H1 (cell line): Measurements from ENCODE around the gene ADCY1. TPM values are rescaled to one million over a fixed set of nuclear protein-coding genes. Genes with fewer than 3 reads are reported as not detected.
A peak's percentile ranks its signal among the peaks of the same experiment; 100 is the strongest.

Source experiments
- BACH1 ChIP-seq: IDR thresholded peaks from 2 replicates; pipeline ENCODE4 v1.6.1; 2012; ENCODE audit warnings: low read length, improper control_type of control experiment
- RAD21 ChIP-seq, 2 experiments: IDR thresholded peaks in 1 of 2; conservative IDR thresholded peaks in 1 of 2; 2 replicates each; pipeline ENCODE4 v1.6.1; 2011; ENCODE audit warnings: low read depth in 2 of 2, low read length in 2 of 2, improper control_type of control experiment in 1 of 2, inconsistent platforms in 1 of 2, mild to moderate bottlenecking in 1 of 2, moderate library complexity in 1 of 2
- RXRA ChIP-seq: IDR thresholded peaks from 2 replicates; pipeline ENCODE4 v1.6.1; 2011; ENCODE audit warnings: low read depth, mild to moderate bottlenecking, low read length, moderate library complexity; ENCODE audit not compliant: insufficient read depth
- SUZ12 ChIP-seq: fragments of 200-600 bp; sonication (generic); IDR thresholded peaks from 2 replicates; pipeline ENCODE4 v1.6.1; 2012; ENCODE audit warnings: mild to moderate bottlenecking, inconsistent platforms, low read length, moderate library complexity, mixed read lengths
- polyA plus RNA-seq, 7 experiments: library from polyadenylated mRNA; depleted of rRNA in 3 of 7; stranded (reverse) in 5 of 7; unstranded in 2 of 7; fragments of >200 nt in 5 of 7; fragments of 200-250 nt in 2 of 7; gene quantifications; 1 replicate in 5 of 7; 2 replicates in 1 of 7; 4 replicates in 1 of 7; pipeline versions ENCODE4 v1.2.1 to v1.2.3, GENCODE V29; 2011 to 2013; ENCODE audit warnings: missing spikeins in 2 of 7, mixed read lengths in 2 of 7
- total RNA-seq: library from RNA; stranded (reverse); fragmentation: NEBNext Ultra II Directional; extraction: Animal tissue kit (Norgen Biotek cat#: 25700); gene quantifications from 2 replicates; pipeline ENCODE4 v1.2.1, GENCODE V29; 2021

Gene ADCY1
- total and polyA plus RNA-seq, 2 of the 8 experiments (the other 6 are each of a cell fraction or from before 2014, with no cell fraction given): 7.9 to 26.9 TPM

DNA sequence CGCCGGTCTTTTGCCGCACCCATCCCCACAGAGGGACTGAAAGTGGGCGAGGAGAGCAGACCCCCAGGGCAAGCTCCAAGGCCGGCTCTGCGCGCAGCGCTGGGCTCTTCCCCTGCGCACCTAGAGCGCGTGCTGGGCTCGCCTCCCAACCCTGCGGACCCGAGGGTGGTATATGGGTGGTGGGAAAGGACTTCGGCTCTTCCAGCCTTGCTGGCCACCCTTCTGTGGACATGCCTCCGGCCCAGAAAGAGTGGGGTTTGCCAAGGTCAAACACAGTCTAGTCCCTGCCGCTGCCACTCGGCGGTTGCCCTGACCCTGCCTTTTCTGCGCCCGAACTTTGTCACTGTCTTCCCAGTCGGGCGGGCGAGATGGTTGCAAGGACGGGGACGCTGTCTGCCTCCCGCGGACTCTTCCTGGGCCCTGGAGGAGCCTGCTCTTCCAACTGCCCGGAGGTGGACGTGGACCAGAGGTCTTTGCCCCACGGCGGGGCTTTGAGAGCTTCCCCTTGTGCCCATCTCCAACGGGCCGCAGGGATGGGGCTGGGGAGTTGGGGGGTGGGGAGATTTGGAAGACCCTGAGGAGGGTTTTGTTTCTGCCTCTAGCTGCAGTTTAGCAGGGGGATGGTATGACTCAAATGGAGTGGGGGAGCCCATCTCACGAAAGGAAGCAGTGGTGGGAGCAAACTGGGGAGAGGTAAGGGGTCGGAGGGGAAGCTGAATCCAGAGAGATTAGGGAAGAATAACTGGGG lies 1.5 kb downstream of the ADCY1 start (continued):
- no peak for TF ChIP-seq RAD21 (IDR thresholded peaks at IDR 0.05 in 1 of 2, conservative IDR thresholded peaks at IDR 0.05 in 1 of 2; ENCODE audit: low read depth in 2 of 2, low read length in 2 of 2)
- no peak for TF ChIP-seq BACH1
- peak; percentile 34; the same call in 1 of the 2 replicates for TF ChIP-seq SUZ12
- TF ChIP-seq RXRA: no peak
